Ishikawa (cell line): ENCODE data around the gene DDX60.

Source experiments
- CEBPB ChIP-seq: IDR thresholded peaks from 2 replicates; pipeline ENCODE4 v1.6.1; 2012
- CREB1 ChIP-seq: IDR thresholded peaks from 2 replicates; pipeline ENCODE4 v1.6.1; 2012; ENCODE audit warnings: low read depth
- EGR1 ChIP-seq: IDR thresholded peaks from 2 replicates; pipeline ENCODE4 v1.6.1; 2012
- EP300 ChIP-seq: IDR thresholded peaks from 2 replicates; pipeline ENCODE4 v1.6.1; 2012; ENCODE audit warnings: borderline replicate concordance
- FOXM1 ChIP-seq: IDR thresholded peaks from 2 replicates; pipeline ENCODE4 v1.6.1; 2012; ENCODE audit warnings: low read depth, borderline replicate concordance
- MAX ChIP-seq: IDR thresholded peaks from 2 replicates; pipeline ENCODE4 v1.6.1; 2012
- NFIC ChIP-seq: IDR thresholded peaks from 2 replicates; pipeline ENCODE4 v1.6.1; 2012
- RAD21 ChIP-seq: IDR thresholded peaks from 2 replicates; pipeline ENCODE4 v1.6.1; 2012; ENCODE audit warnings: low read depth
- REST ChIP-seq: IDR thresholded peaks from 2 replicates; pipeline ENCODE4 v1.6.1; 2012; ENCODE audit warnings: low read depth, mild to moderate bottlenecking
- TAF1 ChIP-seq: IDR thresholded peaks from 2 replicates; pipeline ENCODE4 v1.6.1; 2012; ENCODE audit warnings: low read depth, mild to moderate bottlenecking
- TCF12 ChIP-seq: IDR thresholded peaks from 2 replicates; pipeline ENCODE4 v1.6.1; 2012; ENCODE audit warnings: low read depth
- TEAD4 ChIP-seq: IDR thresholded peaks from 2 replicates; pipeline ENCODE4 v1.6.1; 2012
- USF1 ChIP-seq: IDR thresholded peaks from 2 replicates; pipeline ENCODE4 v1.6.1; 2012
- YY1 ChIP-seq: IDR thresholded peaks from 2 replicates; pipeline ENCODE4 v1.6.1; 2012; ENCODE audit warnings: low read depth
- ZBTB7A ChIP-seq: IDR thresholded peaks from 2 replicates; pipeline ENCODE4 v1.6.1; 2012; ENCODE audit warnings: low read depth

The DDX60 gene

GRCh38 chr4:168321006-168321405 lies 2.5 kb upstream of the DDX60 start:
- TF ChIP-seq EGR1 (no peak), USF1 (no peak), FOXM1 (no peak), CREB1 (no peak), TAF1 (no peak), MAX (no peak), REST (no peak), NFIC (no peak), EP300 (no peak), RAD21 (no peak), YY1 (no peak), CEBPB (no peak), ZBTB7A (no peak)

GRCh38 chr4:168319486-168320019 lies 1.0 kb upstream of the DDX60 start:
- no peak for TF ChIP-seq ZBTB7A
- no peak for TF ChIP-seq TCF12
- TF ChIP-seq TAF1 = no peak
- TF ChIP-seq TEAD4 = no peak
- TF ChIP-seq EGR1 = no peak
- no peak for TF ChIP-seq MAX
- TF ChIP-seq FOXM1 = no peak

- no peak for TF ChIP-seq CREB1
These were observed 931 bp downstream of the DDX60 start for GRCh38 chr4:168317621-168318020.

- TF ChIP-seq USF1 (no peak), MAX (no peak), NFIC (no peak), EP300 (no peak)
These were observed 8.8 kb downstream of the DDX60 start for GRCh38 chr4:168309781-168310180.

- TF ChIP-seq TEAD4 = no peak
- no peak for TF ChIP-seq EGR1
- TF ChIP-seq FOXM1 = no peak
- no peak for TF ChIP-seq CREB1
- no peak for TF ChIP-seq EP300
- no peak for TF ChIP-seq MAX
- TF ChIP-seq USF1 = no peak
- TF ChIP-seq NFIC = no peak
- no peak for TF ChIP-seq RAD21
- no peak for TF ChIP-seq TCF12
- no peak for TF ChIP-seq CEBPB
- TF ChIP-seq TAF1 = no peak
- TF ChIP-seq ZBTB7A = no peak
- no peak for TF ChIP-seq YY1
- no peak for TF ChIP-seq REST
These were observed 9.6 kb downstream of the DDX60 start for GRCh38 chr4:168308912-168309311.

- TF ChIP-seq CREB1 (no peak), TAF1 (no peak), EP300 (no peak), NFIC (no peak), TCF12 (no peak)
These were observed 12.1 kb downstream of the DDX60 start for GRCh38 chr4:168306476-168306875.
